Bronchial epithelial cell (primary cell): Measurements from ENCODE around the gene CHMP4A. TPM values are rescaled to one million over a fixed set of nuclear protein-coding genes. Genes with fewer than 3 reads are reported as not detected.

Experiments
- DNase-seq: peaks from one replicate; pipeline ENCODE4 v3.0.0-alpha.2; 2010; ENCODE audit warnings: low read depth
- FAIRE-seq: peaks from 2 replicates; lab custom pipeline; 2011; peaks lifted over from hg19 to GRCh38; lab: Jason Lieb, UNC
- H3K27me3 ChIP-seq: 2 replicates; pipeline ENCODE4 v1.5.1; 2011; ENCODE audit warnings: low read length; ENCODE audit not compliant: control insufficient read depth, insufficient read depth
- H3K36me3 ChIP-seq: 2 replicates; pipeline ENCODE4 v1.5.1; 2011; ENCODE audit warnings: low read length; ENCODE audit not compliant: control insufficient read depth, insufficient read depth
- H3K4me3 ChIP-seq: 2 replicates; pipeline ENCODE4 v1.5.1; 2011; ENCODE audit warnings: mild to moderate bottlenecking, low read depth, low read length, control low read depth
- total RNA-seq: library from RNA; depleted of rRNA; stranded (reverse); fragments of >200 nt; gene quantifications from 2 replicates; pipeline ENCODE4 v1.2.1, GENCODE V29; 2014
- TF ChIP-seq, protein P1 (sequence below): IDR thresholded peaks from 2 replicates; pipeline ENCODE4 v1.5.1; 2011; ENCODE audit warnings: mild to moderate bottlenecking, moderate library complexity, low read length, control low read depth, inconsistent platforms; ENCODE audit not compliant: insufficient read depth, severe bottlenecking

CHMP4A gene
- total RNA-seq, 1 donor from 2014 or later = 69.8 TPM

DNA sequence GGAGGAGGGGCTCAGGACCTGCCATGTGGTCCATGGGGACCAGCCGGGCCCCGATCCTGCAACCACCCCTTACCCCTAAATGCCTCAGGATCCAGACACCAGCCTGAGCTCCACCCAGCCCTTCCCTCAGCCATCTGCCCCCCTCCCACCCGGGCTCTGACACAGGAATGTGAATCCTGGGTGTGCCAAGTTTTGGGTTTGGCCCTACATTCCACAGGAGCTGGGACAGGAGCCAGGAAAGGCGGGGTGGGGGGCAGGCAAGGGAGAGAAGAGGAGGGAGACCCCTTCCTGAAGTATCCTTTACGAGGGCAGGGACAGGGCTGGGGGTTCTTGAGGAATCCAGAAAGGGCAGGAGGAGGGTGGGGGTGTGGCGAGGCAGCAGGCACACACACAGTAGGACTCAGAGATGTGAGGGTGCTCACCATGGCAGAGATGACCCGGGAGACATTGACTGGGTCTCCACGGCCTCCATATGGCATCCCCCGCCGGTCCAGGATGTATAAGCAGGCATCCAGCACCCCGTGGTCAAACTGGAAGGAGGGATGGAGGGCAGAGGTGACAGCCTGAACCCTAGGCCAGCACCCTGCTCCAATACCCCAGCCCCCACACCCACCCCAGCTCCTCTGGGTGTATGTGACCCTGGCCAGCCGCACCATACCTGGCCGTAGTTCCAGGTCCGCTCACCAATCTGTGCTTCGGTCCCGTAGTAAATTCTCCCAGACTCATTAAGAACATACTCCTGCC lies 46.2 kb upstream of the CHMP4A start:
- no peak overlapping the region for H3K4me3 ChIP-seq
- TF ChIP-seq, protein P1, sequence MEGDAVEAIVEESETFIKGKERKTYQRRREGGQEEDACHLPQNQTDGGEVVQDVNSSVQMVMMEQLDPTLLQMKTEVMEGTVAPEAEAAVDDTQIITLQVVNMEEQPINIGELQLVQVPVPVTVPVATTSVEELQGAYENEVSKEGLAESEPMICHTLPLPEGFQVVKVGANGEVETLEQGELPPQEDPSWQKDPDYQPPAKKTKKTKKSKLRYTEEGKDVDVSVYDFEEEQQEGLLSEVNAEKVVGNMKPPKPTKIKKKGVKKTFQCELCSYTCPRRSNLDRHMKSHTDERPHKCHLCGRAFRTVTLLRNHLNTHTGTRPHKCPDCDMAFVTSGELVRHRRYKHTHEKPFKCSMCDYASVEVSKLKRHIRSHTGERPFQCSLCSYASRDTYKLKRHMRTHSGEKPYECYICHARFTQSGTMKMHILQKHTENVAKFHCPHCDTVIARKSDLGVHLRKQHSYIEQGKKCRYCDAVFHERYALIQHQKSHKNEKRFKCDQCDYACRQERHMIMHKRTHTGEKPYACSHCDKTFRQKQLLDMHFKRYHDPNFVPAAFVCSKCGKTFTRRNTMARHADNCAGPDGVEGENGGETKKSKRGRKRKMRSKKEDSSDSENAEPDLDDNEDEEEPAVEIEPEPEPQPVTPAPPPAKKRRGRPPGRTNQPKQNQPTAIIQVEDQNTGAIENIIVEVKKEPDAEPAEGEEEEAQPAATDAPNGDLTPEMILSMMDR = no peak
- no peak for FAIRE-seq
- H3K27me3 ChIP-seq = no peaks in the 10 kb centered on the region
- peak; percentile 48 for DNase-seq
- H3K36me3 ChIP-seq = peaks cover 32% of the 10 kb centered on the region

DNA sequence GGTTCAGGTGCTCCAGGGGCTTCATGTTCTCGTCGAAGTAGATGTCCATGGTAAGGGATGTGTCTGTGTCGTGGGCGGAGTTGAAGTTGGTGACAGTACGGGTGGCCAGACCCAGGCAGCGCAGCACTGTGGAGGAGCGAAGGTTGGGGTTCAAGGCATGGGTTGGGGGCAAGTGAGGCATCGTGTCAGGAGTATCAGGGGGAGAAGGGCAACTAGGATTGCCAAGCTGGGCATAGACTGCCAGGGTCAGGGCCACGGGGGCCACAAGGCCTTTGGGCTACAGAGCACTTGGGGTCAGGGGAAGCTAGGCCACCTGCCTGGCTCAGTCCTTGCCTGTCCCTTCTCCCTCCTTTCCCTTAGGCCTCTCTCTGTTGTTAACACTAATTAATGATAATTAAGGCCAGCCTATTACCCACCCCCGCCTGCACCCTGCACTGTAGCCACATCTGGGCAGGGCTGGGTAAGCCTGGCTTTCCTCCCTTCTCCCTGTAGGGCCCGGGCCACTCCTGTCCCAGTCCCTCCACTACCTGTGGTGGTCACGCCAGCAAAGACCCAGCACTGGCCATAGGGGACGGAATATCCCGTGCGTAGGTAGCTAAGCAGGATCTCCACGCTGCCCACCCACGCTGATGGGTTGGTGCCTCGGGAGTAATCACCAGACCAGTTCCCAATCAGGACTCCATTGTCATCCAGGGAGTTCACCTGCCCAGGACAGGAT lies 45.4 kb upstream of the CHMP4A start:
- H3K27me3 ChIP-seq = no peaks in the 10 kb centered on the region
- H3K36me3 ChIP-seq = peaks cover 38% of the 10 kb centered on the region
- no peak overlapping the region for H3K4me3 ChIP-seq
- no peak for DNase-seq
- TF ChIP-seq, protein P1 = no peak
- FAIRE-seq = no peak

DNA sequence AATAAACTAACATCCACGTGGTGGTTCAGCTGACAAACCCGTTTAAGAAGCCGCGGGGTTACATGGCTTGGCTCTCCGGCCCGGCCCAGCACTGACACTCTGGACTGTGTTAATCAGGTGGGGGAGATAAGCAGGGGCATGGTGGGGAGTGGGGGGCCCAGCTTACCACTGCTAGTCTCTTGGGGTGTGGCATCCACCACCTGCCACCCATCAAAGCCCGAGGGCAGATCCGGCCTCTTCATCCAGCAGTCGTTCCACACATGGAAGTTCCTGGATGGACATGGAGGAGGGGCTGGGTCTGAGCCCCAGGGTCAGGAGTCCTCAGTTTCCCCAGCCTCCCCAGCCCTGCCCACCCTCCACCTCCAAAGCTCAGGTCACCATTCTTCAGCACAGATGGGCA lies 44.8 kb upstream of the CHMP4A start:
- TF ChIP-seq, protein P1 = no peak
- FAIRE-seq (no peak), DNase-seq (no peak)
- Histone ChIP-seq H3K27me3 (no peaks in the 10 kb centered on the region), H3K36me3 (peaks cover 42% of the 10 kb centered on the region), H3K4me3 (no peak overlapping the region)

DNA sequence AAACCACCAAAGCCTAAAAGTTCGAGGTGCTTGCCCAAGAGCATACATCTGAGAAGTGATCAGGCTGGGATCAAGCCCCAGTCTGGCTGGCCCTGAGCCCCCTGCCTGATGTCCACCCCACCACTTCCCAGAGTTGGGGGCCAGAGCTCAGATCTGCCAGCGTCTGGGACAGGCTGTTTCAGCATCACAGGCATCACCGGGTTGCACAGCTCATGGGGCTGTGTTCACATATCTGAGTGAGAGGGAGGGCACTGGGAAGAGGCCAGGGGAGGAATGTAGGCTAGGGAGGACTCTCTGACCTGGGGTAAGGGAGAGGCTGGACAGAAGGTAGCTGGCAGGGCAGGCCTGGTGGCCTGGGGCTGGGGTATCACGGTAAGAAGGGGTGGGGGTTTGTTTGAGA lies 43.7 kb upstream of the CHMP4A start:
- DNase-seq (no peak), FAIRE-seq (no peak)
- H3K36me3 ChIP-seq = peaks cover 47% of the 10 kb centered on the region
- H3K4me3 ChIP-seq = no peak overlapping the region
- TF ChIP-seq, protein P1 = no peak
- H3K27me3 ChIP-seq = no peaks in the 10 kb centered on the region

DNA sequence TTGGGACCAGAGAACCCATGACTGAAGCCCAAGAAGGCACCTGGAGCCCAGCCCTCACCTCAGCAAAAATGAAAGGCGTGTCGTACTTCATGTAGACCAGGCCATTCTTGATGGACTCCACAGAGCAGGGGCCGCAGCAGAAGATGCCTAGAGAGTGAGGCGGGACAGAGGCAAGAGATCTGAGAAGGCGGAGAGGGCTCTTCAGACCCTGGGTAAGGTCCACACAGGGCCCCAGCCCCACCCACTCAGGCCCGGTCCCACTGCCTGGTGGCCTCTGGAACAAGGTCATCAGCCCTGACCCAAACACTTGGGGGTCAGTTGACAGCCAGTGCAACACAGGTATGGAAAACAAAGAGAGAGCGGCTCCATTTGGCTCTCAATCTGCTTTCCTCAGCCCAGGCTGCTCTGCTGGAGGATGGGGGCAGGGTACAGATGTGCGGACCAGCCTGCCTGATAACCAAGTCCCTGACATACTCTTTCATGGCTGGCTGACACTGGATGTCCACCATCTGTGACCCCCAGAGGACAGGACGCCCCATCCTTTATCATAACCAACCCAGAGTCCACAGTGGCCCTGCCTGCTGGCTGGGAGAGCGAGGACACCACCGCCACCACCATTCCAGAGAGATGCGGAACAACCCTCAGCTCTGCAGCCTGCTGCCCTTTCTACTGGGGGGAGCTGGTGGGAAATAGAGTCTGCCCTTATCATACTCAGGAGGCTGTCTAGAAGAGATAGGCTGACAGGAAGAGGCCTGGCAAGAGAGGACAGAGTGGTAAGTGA lies 42.8 kb upstream of the CHMP4A start:
- no peak overlapping the region for H3K4me3 ChIP-seq
- TF ChIP-seq, protein P1 = no peak
- no peaks in the 10 kb centered on the region for H3K27me3 ChIP-seq
- peaks cover 44% of the 10 kb centered on the region for H3K36me3 ChIP-seq
- no peak for FAIRE-seq
- no peak for DNase-seq
